Activated T-cell treated with anti-CD3 and anti-CD28 coated beads, Interleukin-2, amount 50 U/mL, for 24 hours (primary cell): ENCODE data around the gene SRGAP2C.
"Not testable (repeated sequence)": the region's sequence is repeated elsewhere in the genome, so short reads cannot be mapped to it uniquely, and the experiment has no call there.

ENCODE experiments used
- DNase-seq: peaks from one replicate; pipeline ENCODE4 v3.0.0-alpha.2; 2020
- H3K27ac Mint-ChIP-seq: 2 replicates; pipeline ENCODE4 v1.8.0; 2020; ENCODE audit warnings: mild to moderate bottlenecking, mixed read lengths
- H3K27me3 Mint-ChIP-seq: 2 replicates; pipeline ENCODE4 v1.8.0; 2020; ENCODE audit warnings: mixed read lengths
- H3K36me3 Mint-ChIP-seq: 2 replicates; pipeline ENCODE4 v1.8.0; 2020; ENCODE audit warnings: low read depth, mixed read lengths
- H3K4me1 Mint-ChIP-seq: 2 replicates; pipeline ENCODE4 v1.8.0; 2020; ENCODE audit warnings: low read depth, mixed read lengths
- H3K4me3 Mint-ChIP-seq: 2 replicates; pipeline ENCODE4 v1.8.0; 2020; ENCODE audit warnings: mild to moderate bottlenecking, moderate library complexity, mixed read lengths
- H3K9me3 Mint-ChIP-seq: 2 replicates; pipeline ENCODE4 v1.8.0; 2020; ENCODE audit warnings: mixed read lengths

SRGAP2C gene

GRCh38 chr1:121167225-121167738 lies 17.5 kb upstream of the SRGAP2C start:
- not testable (repeated sequence) for H3K27ac Mint-ChIP-seq

DNA sequence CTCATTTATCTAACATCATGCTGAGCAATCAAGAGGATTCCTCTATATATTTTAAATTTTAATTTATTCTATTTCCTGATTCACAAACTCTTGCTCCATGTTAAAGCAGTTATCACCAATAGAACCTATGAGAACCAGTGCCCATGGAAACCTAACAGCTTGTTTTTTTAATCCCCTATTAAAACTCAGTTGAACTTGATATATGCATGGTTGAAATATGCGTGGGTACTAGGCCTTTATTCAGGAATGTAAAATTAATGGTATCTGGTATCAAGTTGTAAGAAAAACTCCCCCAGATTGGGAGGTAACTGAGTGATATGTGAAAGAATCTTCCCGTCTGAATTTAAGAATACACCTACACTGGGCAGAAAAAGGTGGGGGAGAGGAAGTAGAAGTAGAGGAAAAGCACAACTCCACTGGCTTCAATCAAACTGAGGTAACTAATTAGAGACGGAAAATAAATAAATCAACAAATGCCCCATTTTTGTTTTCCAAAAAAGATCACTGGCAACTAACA lies 16.6 kb upstream of the SRGAP2C start:
- not testable (repeated sequence) for H3K36me3 Mint-ChIP-seq, H3K27ac Mint-ChIP-seq, H3K4me3 Mint-ChIP-seq, DNase-seq, H3K27me3 Mint-ChIP-seq, H3K4me1 Mint-ChIP-seq, H3K9me3 Mint-ChIP-seq

More at GRCh38 chr1:121167225-121167738, 17.5 kb upstream of the SRGAP2C start:
- DNase-seq, H3K9me3 Mint-ChIP-seq, H3K4me1 Mint-ChIP-seq, H3K27me3 Mint-ChIP-seq, H3K4me3 Mint-ChIP-seq, H3K36me3 Mint-ChIP-seq: not testable (repeated sequence)

- H3K36me3 Mint-ChIP-seq, H3K4me3 Mint-ChIP-seq, DNase-seq, H3K4me1 Mint-ChIP-seq, H3K27ac Mint-ChIP-seq, H3K9me3 Mint-ChIP-seq, H3K27me3 Mint-ChIP-seq: not testable (repeated sequence)
Measured at GRCh38 chr1:121176649-121177048, 8.1 kb upstream of the SRGAP2C start.

GRCh38 chr1:121178197-121178596 lies 6.6 kb upstream of the SRGAP2C start:
- not testable (repeated sequence) for H3K4me1 Mint-ChIP-seq, H3K4me3 Mint-ChIP-seq, H3K27me3 Mint-ChIP-seq, H3K9me3 Mint-ChIP-seq, H3K36me3 Mint-ChIP-seq, DNase-seq, H3K27ac Mint-ChIP-seq

- H3K27me3 Mint-ChIP-seq, H3K4me1 Mint-ChIP-seq, H3K9me3 Mint-ChIP-seq, H3K36me3 Mint-ChIP-seq, H3K27ac Mint-ChIP-seq: not testable (repeated sequence)
- H3K4me3 Mint-ChIP-seq, result peak overlapping the region; percentile 50
- DNase-seq, result peak; percentile 33
Measured at GRCh38 chr1:121183867-121184266, 908 bp upstream of the SRGAP2C start.

DNA sequence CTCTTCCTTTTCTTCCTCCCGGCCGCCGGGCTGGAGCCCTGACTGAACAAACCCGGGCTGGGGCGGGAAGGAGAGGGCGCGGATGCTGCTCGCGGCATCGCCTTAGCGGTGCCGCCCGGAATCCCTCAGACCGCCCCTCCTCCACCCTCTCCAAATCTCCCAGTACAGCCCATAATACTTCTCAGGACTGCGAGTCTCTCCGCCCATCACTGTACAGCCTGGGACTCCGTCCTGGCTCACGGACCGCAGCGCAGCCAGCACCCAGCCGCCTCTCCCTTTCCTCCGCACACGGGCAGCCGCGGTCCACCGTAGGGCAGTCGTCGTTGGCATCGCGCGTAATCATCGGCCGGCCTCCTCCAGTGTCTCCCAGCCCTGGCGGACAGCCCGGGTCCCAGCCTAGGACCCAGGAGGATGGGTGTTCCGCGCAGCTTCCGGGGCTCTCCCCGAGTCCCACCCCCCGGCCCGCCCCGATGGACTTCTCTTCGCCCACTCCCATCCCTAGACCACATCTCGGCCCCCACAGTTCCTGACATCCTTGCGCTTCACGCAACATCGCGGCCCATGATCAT lies 449 bp downstream of the SRGAP2C start:
- not testable (repeated sequence) for DNase-seq, H3K9me3 Mint-ChIP-seq, H3K4me1 Mint-ChIP-seq, H3K36me3 Mint-ChIP-seq, H3K27me3 Mint-ChIP-seq
- H3K4me3 Mint-ChIP-seq, result peak overlapping the region; percentile 81
- peak overlapping the region; percentile 93 for H3K27ac Mint-ChIP-seq

DNA sequence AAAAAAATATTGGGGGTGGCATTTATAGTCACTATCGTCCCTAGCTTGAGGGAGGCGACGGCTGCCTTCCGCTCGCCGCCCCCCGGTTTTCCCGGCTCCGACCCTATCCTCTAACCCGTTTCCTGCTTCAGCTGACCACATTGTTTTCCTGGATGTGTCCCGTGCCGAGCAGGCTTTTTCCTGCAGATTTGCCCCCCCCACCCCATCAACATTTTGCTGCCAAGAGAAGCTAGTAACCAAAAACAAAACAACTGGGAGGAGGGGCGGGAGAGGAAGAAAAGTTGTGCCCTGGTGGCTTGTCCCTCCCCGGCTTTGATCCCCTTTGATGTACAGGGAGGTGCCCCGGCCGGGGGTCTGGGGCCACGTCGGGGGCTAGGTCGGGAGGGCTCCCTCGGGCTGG lies 1.4 kb downstream of the SRGAP2C start:
- DNase-seq, H3K4me1 Mint-ChIP-seq, H3K27ac Mint-ChIP-seq, H3K36me3 Mint-ChIP-seq, H3K27me3 Mint-ChIP-seq, H3K4me3 Mint-ChIP-seq, H3K9me3 Mint-ChIP-seq: not testable (repeated sequence)

DNA sequence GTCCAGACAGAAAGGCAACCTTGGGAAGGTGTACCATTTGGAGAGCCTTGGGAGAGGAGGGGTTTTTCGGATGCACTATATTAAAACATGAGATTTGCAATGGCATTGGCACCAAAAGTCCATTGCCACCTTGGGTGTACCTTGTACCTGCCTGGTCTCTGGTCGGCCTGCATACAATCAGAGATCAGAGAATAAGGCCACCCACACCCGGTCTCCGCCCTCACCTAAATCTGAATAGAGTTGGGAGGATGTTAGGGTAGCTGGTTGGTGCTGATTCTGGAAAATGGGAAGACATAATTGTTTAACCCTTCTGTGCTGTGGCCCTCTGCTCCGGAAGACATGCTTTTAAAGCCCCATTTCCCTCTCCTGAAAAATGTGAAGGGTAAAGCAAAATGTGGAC lies 3.1 kb downstream of the SRGAP2C start:
- H3K4me1 Mint-ChIP-seq, H3K36me3 Mint-ChIP-seq, H3K27me3 Mint-ChIP-seq, DNase-seq, H3K27ac Mint-ChIP-seq, H3K9me3 Mint-ChIP-seq: not testable (repeated sequence)
- peak overlapping the region; percentile 41 for H3K4me3 Mint-ChIP-seq

DNA sequence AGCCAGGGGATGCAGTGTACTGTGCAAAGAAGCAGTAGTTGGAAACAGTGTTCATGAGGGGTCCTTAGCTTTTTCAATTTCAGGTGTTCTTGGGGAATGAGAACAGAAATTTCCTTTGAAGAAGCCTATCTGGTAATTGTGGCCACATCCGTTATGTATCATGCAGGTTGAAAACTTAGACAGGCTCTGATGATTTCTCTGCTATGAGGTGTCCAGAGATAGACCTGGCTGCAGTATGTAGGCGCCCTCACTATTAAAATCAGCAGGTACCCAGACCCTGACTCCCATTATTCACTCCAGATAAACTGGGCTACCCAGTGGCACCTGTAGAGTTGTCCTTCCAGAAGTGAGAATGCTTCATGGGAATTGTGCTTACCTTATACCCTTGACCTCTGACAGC lies 7.7 kb downstream of the SRGAP2C start:
- not testable (repeated sequence) for H3K4me3 Mint-ChIP-seq, H3K27ac Mint-ChIP-seq, H3K36me3 Mint-ChIP-seq, H3K9me3 Mint-ChIP-seq, H3K4me1 Mint-ChIP-seq, DNase-seq, H3K27me3 Mint-ChIP-seq

GRCh38 chr1:121197095-121197882 lies 12.5 kb downstream of the SRGAP2C start:
- not testable (repeated sequence) for H3K27me3 Mint-ChIP-seq, H3K4me1 Mint-ChIP-seq, H3K27ac Mint-ChIP-seq, H3K9me3 Mint-ChIP-seq, DNase-seq, H3K36me3 Mint-ChIP-seq, H3K4me3 Mint-ChIP-seq

DNA sequence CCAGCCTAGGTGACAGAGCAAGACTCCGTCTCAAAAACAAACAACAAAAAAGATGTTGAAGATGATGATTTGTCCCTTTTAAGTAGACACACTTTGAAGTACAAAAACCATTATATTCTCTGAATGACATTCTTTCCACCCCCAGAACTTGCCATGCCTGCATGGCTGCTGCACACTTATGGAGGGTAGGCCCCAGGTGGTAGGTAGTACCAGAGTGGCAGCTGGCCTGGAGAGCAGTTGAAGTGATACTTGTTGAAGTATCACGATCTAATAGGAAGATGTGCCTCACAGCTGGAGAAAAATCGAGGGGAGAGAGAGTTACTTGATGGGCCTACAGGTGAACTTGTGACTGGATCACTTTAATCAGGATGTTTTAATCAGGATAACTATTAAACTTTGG lies 15.0 kb downstream of the SRGAP2C start:
- not testable (repeated sequence) for H3K36me3 Mint-ChIP-seq, H3K9me3 Mint-ChIP-seq, DNase-seq, H3K27me3 Mint-ChIP-seq, H3K27ac Mint-ChIP-seq, H3K4me3 Mint-ChIP-seq, H3K4me1 Mint-ChIP-seq

GRCh38 chr1:121200232-121200631 lies 15.5 kb downstream of the SRGAP2C start:
- H3K27me3 Mint-ChIP-seq, H3K27ac Mint-ChIP-seq, DNase-seq, H3K4me3 Mint-ChIP-seq, H3K36me3 Mint-ChIP-seq, H3K9me3 Mint-ChIP-seq, H3K4me1 Mint-ChIP-seq: not testable (repeated sequence)

GRCh38 chr1:121200985-121201981 lies 16.5 kb downstream of the SRGAP2C start:
- not testable (repeated sequence) for DNase-seq, H3K4me1 Mint-ChIP-seq, H3K4me3 Mint-ChIP-seq, H3K27ac Mint-ChIP-seq, H3K27me3 Mint-ChIP-seq, H3K9me3 Mint-ChIP-seq, H3K36me3 Mint-ChIP-seq

DNA sequence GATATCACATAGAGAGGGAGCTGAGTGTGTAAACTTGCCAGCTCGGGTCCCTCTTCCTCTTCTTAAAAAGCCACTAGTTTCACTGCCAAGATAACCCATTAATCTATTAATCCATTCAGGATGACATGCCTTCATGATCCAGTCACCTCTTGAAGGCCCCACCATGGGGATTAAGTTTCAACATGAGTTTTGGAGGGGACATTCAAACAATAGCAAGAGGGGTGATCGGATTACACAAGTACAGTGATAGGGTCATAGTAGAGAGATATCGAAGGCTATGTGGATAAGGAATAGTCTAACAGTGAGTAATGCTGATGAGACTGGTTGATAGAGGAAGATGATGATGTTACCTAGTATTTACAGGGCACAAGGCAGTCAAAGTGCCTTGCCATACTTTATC lies 18.2 kb downstream of the SRGAP2C start:
- H3K27me3 Mint-ChIP-seq, H3K4me1 Mint-ChIP-seq, H3K9me3 Mint-ChIP-seq, H3K36me3 Mint-ChIP-seq, H3K27ac Mint-ChIP-seq, H3K4me3 Mint-ChIP-seq, DNase-seq: not testable (repeated sequence)
